B cell (primary cell): ENCODE results near the gene TSPAN9.

Experiments
- CTCF ChIP-seq: fragments of 200-600 bp; IDR thresholded peaks from one replicate; pipeline ENCODE4 v1.8.0; 2022; ENCODE audit warnings: antibody characterized with exemption, mild to moderate bottlenecking
- EZH2 ChIP-seq: IDR thresholded peaks from 2 replicates; pipeline ENCODE4 v1.6.1; 2012; ENCODE audit warnings: borderline replicate concordance, low read depth, mild to moderate bottlenecking, moderate library complexity, low read length; ENCODE audit not compliant: insufficient read depth, poor library complexity, severe bottlenecking

- TF ChIP-seq EZH2 (no peak), CTCF (no peak)
Observed at GRCh38 chr12:3069714-3070113, 7.5 kb upstream of the TSPAN9 start.
